Activated CD8-positive, alpha-beta T cell treated with anti-CD3 and anti-CD28 coated beads for 36 hours (primary cell): ENCODE results near the gene TMA7. TPM values are rescaled to one million over a fixed set of nuclear protein-coding genes. Genes with fewer than 3 reads are reported as not detected.

Source experiments
- ATAC-seq: fragments of 200-7000 bp; cut with Tn5 transposase; one replicate; pipeline ENCODE4 v1.10.0; 2021; ENCODE audit warnings: mild to moderate bottlenecking, moderate library complexity
- CTCF ChIA-PET: fragments of 350-600 bp; sonication (Branson Sonifier 250); formaldehyde crosslinking; loops from one replicate; lab custom pipeline; 2021; ENCODE audit warnings: antibody characterized with exemption; lab: Charles Lee
- POLR2A ChIA-PET: fragments of 350-600 bp; sonication (Branson Sonifier 250); formaldehyde crosslinking; loops from one replicate; lab custom pipeline; 2021; ENCODE audit warnings: antibody characterized with exemption; lab: Charles Lee
- DNase-seq: peaks from one replicate; pipeline ENCODE4 v3.0.0-alpha.2; 2020
- H3K27ac Mint-ChIP-seq: one replicate; pipeline ENCODE4 v1.8.0; 2021; ENCODE audit warnings: mild to moderate bottlenecking, mixed read lengths
- H3K27me3 Mint-ChIP-seq: one replicate; pipeline ENCODE4 v1.8.0; 2021; ENCODE audit warnings: mixed read lengths
- H3K36me3 Mint-ChIP-seq: one replicate; pipeline ENCODE4 v1.8.0; 2021; ENCODE audit warnings: low read depth, mixed read lengths
- H3K4me1 Mint-ChIP-seq: one replicate; pipeline ENCODE4 v1.8.0; 2021; ENCODE audit warnings: low read depth, mixed read lengths
- H3K4me3 Mint-ChIP-seq: one replicate; pipeline ENCODE4 v1.8.0; 2021; ENCODE audit warnings: mild to moderate bottlenecking, moderate library complexity, mixed read lengths
- H3K9me3 Mint-ChIP-seq: one replicate; pipeline ENCODE4 v1.8.0; 2021; ENCODE audit warnings: mixed read lengths
- intact Hi-C: fragments of 100-400 bp; cut with micrococcal nuclease; formaldehyde crosslinking; loops from one replicate; pipeline ENCODE4 v1.10.0; 2022
- total RNA-seq, 2 experiments: library from RNA; stranded (reverse); gene quantifications; one replicate each; pipeline ENCODE4 v1.2.3, GENCODE V29; 2021
- TF ChIP-seq, protein P1 (sequence below): fragments of 200-600 bp; IDR thresholded peaks from one replicate; pipeline ENCODE4 v1.8.0; 2022; ENCODE audit warnings: antibody characterized with exemption, mild to moderate bottlenecking

TMA7 gene
- total RNA-seq, 2 experiments from 2014 or later: 312 to 334 TPM

DNA sequence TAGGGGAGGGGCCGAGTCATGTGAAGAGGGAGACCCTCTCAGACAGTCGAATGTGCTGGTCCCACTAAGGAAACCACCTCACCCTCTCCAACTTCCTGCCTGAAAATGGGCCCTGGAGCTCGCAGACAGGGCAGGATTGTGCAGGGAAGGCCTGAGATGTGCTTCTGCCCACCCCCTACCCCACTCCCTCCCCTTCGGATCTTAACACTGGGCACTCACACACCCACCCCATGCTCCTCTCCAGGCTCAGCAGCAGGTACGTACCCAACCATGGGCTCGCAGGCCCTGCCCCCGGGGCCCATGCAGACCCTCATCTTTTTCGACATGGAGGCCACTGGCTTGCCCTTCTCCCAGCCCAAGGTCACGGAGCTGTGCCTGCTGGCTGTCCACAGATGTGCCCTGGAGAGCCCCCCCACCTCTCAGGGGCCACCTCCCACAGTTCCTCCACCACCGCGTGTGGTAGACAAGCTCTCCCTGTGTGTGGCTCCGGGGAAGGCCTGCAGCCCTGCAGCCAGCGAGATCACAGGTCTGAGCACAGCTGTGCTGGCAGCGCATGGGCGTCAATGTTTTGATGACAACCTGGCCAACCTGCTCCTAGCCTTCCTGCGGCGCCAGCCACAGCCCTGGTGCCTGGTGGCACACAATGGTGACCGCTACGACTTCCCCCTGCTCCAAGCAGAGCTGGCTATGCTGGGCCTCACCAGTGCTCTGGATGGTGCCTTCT is 26.5 kb downstream of the TMA7 start:
- H3K9me3 Mint-ChIP-seq: no peaks in the 10 kb centered on the region
- H3K27ac Mint-ChIP-seq: peak overlapping the region; percentile 96
- intact Hi-C loops: no loop called here
- TF ChIP-seq, protein P1, sequence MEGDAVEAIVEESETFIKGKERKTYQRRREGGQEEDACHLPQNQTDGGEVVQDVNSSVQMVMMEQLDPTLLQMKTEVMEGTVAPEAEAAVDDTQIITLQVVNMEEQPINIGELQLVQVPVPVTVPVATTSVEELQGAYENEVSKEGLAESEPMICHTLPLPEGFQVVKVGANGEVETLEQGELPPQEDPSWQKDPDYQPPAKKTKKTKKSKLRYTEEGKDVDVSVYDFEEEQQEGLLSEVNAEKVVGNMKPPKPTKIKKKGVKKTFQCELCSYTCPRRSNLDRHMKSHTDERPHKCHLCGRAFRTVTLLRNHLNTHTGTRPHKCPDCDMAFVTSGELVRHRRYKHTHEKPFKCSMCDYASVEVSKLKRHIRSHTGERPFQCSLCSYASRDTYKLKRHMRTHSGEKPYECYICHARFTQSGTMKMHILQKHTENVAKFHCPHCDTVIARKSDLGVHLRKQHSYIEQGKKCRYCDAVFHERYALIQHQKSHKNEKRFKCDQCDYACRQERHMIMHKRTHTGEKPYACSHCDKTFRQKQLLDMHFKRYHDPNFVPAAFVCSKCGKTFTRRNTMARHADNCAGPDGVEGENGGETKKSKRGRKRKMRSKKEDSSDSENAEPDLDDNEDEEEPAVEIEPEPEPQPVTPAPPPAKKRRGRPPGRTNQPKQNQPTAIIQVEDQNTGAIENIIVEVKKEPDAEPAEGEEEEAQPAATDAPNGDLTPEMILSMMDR: no peak
- ChIA-PET POLR2A (interaction anchor here (0.6 to 4.2 kb wide), 17 partner anchors 9 to 226 kb away, joined by 3 to 32 read pairs (median 4); partner anchors contain the start of genes ATRIP, NME6, TMA7 and ZNF589), CTCF (interaction anchor here (0.7 to 4.3 kb wide), 7 partner anchors 21 to 219 kb away, joined by 3 to 18 read pairs (median 6); partner anchors contain the start of gene NCKIPSD)
- DNase-seq (peak; percentile 56), ATAC-seq (peak; percentile 22)
- H3K4me3 Mint-ChIP-seq: peak overlapping the region; percentile 87
- peaks cover 46% of the 10 kb centered on the region for H3K36me3 Mint-ChIP-seq
- no peaks in the 10 kb centered on the region for H3K27me3 Mint-ChIP-seq
- peaks cover 44% of the 10 kb centered on the region for H3K4me1 Mint-ChIP-seq

- ChIA-PET CTCF (interaction anchor here (0.7 to 4.3 kb wide), 6 partner anchors 21 to 219 kb away, joined by 3 to 18 read pairs (median 4); partner anchors contain the start of gene NCKIPSD), POLR2A (interaction anchor here (0.6 to 4.2 kb wide), 15 partner anchors 9 to 227 kb away, joined by 3 to 32 read pairs (median 4); partner anchors contain the start of genes ATRIP, NME6, TMA7 and ZNF589)
- H3K9me3 Mint-ChIP-seq: no peaks in the 10 kb centered on the region
- DNase-seq (no peak), ATAC-seq (peak; percentile 5)
- peaks cover 44% of the 10 kb centered on the region for H3K4me1 Mint-ChIP-seq
- H3K4me3 Mint-ChIP-seq: peak overlapping the region; percentile 87
- H3K27ac Mint-ChIP-seq: peak overlapping the region; percentile 96
- H3K36me3 Mint-ChIP-seq: peaks cover 46% of the 10 kb centered on the region
- intact Hi-C loops: no loop called here
- TF ChIP-seq, protein P1: no peak
- H3K27me3 Mint-ChIP-seq: no peaks in the 10 kb centered on the region
Measured at GRCh38 chr3:48467110-48467454, 27.0 kb downstream of the TMA7 start.

DNA sequence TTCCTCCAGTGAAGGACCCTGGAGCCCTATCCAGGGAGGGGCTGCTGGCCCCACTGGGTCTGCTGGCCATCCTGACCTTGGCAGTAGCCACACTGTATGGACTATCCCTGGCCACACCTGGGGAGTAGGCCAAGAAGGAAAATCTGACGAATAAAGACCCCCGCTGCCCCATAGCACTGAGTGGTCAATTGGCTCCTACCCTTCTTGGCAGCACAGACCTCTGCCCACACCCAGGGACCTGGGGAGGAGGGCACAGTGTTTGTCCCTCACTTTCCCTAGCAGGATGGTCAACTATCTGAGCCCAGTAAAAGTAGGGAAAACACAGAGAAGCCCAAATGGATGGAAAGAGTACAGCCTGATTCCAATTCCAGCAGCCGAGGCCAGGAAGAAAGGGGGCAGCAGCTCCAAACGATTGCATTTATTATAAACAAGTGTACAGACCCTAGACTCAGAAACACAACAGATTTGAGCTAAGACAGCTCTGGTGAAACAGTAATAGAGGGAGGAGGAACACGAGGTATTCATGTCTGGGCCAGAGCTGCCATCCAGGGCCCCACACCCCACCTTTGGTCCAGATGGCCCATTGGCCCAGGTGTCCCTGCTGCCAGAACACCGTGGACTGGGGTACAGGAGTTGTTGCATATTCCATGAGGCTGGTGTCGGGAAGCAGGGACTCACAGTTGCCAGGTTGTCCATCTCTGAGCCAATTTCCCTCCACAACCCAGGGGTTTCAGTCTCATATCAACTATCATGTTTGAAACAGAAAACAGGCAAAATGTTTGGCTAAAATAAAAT is 27.6 kb downstream of the TMA7 start:
- ChIA-PET POLR2A (interaction anchor here (0.8 to 4.2 kb wide), 7 partner anchors 8 to 227 kb away, joined by 3 to 32 read pairs (median 7); partner anchors contain the start of genes ATRIP, TMA7 and ZNF589), CTCF (interaction anchor here (1.0 to 4.3 kb wide), 5 partner anchors 22 to 168 kb away, joined by 3 to 18 read pairs (median 5); partner anchors contain the start of gene SLC26A6)
- Mint-ChIP-seq H3K27ac (peak overlapping the region; percentile 96), H3K4me1 (peaks cover 44% of the 10 kb centered on the region), H3K36me3 (peaks cover 46% of the 10 kb centered on the region), H3K27me3 (no peaks in the 10 kb centered on the region), H3K9me3 (no peaks in the 10 kb centered on the region), H3K4me3 (peak overlapping the region; percentile 87)
- TF ChIP-seq, protein P1: no peak
- intact Hi-C loops: no loop called here
- DNase-seq (no peak), ATAC-seq (no peak)

DNA sequence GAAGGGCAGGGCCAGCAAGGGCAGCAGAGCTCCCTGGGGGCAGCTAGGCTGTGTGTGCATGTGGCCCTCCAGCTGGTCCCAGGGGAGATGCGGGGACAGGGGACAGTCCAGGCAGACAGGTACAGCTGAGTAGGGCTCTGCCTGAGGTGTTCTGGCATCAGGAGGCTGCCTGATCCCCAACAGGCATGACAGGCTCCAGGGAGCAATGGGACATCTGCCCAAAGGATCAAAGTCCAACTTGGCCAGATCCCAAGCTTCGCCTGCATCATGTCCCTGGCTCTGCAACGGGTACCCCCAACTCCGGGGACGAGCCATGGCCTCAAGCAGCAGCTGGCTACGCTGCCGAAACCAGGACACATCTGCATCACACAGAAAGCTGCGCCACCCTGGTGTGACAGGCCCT is 28.3 kb downstream of the TMA7 start:
- Mint-ChIP-seq H3K27me3 (no peaks in the 10 kb centered on the region), H3K9me3 (no peaks in the 10 kb centered on the region), H3K4me1 (peaks cover 47% of the 10 kb centered on the region), H3K27ac (peak overlapping the region; percentile 96), H3K4me3 (peak overlapping the region; percentile 87), H3K36me3 (peaks cover 46% of the 10 kb centered on the region)
- ATAC-seq: no peak
- intact Hi-C loops: no loop called here
- no peak for DNase-seq
- ChIA-PET POLR2A (interaction anchor here (1.1 to 4.2 kb wide), 5 partner anchors 8 to 89 kb away, joined by 3 to 32 read pairs (median 8); partner anchors contain the start of genes ATRIP, PFKFB4 and TMA7), CTCF (interaction anchor here (1.3 to 4.3 kb wide), 4 partner anchors 32 to 167 kb away, joined by 4 to 18 read pairs (median 6); partner anchors contain the start of gene SLC26A6)
- TF ChIP-seq, protein P1: no peak
